Measurements from ENCODE around the gene NAV2. TPM values are rescaled to one million over a fixed set of nuclear protein-coding genes. Genes with fewer than 3 reads are reported as not detected.
"Not testable (repeated sequence)": the region's sequence is repeated elsewhere in the genome, so short reads cannot be mapped to it uniquely, and the experiment has no call there.

Gene NAV2
- polyA plus RNA-seq, 2 donors = 4.3 to 9.7 TPM

DNA sequence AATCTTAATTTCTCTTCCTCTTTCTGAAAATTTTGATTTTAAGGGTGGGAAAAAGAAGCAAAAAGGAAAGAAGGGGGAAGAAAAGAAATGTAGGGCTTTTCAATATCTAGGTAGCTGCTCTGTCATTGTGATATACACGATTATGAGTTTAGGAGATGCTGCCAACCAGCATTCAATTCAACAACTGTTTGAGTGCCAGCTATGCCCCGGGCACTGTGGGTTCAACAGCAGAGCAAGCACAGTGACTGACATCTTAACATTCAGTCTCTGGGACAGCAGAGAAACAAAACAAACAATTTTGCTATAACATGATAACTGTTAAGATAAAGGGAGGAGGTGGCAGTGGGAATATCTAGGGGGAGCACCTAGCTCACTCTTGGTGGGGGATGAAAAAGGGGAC lies 356.1 kb downstream of the NAV2 start:
- Histone ChIP-seq H3K4me3 (ENCODE audit: low read depth in 1 of 2, low read length in 2 of 2) (no peak overlapping the region), H3K27ac (ENCODE audit: low read depth in 2 of 2, low read length in 1 of 2) (no peak overlapping the region), H3K4me1 (ENCODE audit: control insufficient read depth in 2 of 2, insufficient read depth in 2 of 2, low read length in 1 of 2) (peaks cover 0 to 2% of the 10 kb centered on the region in 2 donors), H3K36me3 (ENCODE audit: control insufficient read depth in 2 of 2, insufficient read depth in 2 of 2, low read length in 1 of 2) (peaks cover 0 to 9% of the 10 kb centered on the region in 2 donors), H3K9me3 (ENCODE audit: control insufficient read depth in 2 of 2, insufficient read depth in 1 of 2, low read depth in 1 of 2, low read length in 1 of 2) (no peaks in the 10 kb centered on the region), H3K27me3 (ENCODE audit: control insufficient read depth in 1 of 2, insufficient read depth in 2 of 2, low read length in 2 of 2) (no peaks in the 10 kb centered on the region)
- WGBS, 2 donors = 44 to 55% methylated on average over 2 of the region's 2 CpGs

DNA sequence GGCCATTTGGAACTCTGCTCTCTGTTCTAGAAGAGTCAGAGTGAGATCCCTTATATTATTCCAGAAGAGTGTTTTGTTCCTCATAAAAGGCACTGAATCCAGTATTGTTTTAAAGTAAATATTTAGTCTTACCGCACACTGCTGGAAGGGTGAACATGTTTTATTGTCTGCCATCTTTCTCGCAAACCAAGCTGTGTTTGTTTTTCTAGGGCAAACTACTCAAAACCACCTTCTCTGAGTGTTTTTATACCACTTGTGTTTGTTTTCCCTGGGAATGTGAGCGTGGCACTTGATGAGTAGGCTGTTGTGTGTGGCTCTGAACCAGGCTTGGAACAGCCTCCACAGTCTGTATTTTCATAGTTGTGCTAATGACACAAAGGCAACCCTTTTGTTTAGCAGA lies 357.8 kb downstream of the NAV2 start:
- Histone ChIP-seq H3K27me3 (ENCODE audit: control insufficient read depth in 1 of 2, insufficient read depth in 2 of 2, low read length in 2 of 2) (no peaks in the 10 kb centered on the region), H3K9me3 (ENCODE audit: control insufficient read depth in 2 of 2, insufficient read depth in 1 of 2, low read depth in 1 of 2, low read length in 1 of 2) (no peaks in the 10 kb centered on the region), H3K4me1 (ENCODE audit: control insufficient read depth in 2 of 2, insufficient read depth in 2 of 2, low read length in 1 of 2) (peaks cover 0 to 2% of the 10 kb centered on the region in 2 donors), H3K36me3 (ENCODE audit: control insufficient read depth in 2 of 2, insufficient read depth in 2 of 2, low read length in 1 of 2) (peaks cover 0 to 9% of the 10 kb centered on the region in 2 donors), H3K27ac (ENCODE audit: low read depth in 2 of 2, low read length in 1 of 2) (no peak overlapping the region), H3K4me3 (ENCODE audit: low read depth in 1 of 2, low read length in 2 of 2) (no peak overlapping the region)
- WGBS, 2 donors = 59 to 67% methylated on average over 3 of the region's 3 CpGs

DNA sequence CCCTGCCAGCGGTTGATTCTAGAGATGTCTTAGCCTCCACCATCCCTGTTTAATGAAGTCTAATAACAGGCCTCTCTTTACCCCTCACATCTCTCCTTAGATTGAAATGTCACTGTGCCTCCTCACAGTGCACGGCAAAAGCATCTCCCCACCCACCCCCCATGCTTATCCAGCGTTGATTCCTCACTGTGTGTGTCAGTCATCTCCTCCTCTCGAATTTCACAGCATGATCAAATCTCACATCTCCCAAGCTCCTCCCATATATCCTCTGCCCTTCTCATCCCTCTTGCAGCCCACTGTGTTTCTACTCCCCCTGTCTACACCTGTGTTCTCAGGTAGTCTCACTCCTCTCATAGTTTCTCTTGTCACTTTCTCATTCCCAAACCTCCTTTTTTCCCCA lies 363.0 kb downstream of the NAV2 start:
- Histone ChIP-seq H3K9me3 (ENCODE audit: control insufficient read depth in 2 of 2, insufficient read depth in 1 of 2, low read depth in 1 of 2, low read length in 1 of 2) (no peaks in the 10 kb centered on the region), H3K27me3 (ENCODE audit: control insufficient read depth in 1 of 2, insufficient read depth in 2 of 2, low read length in 2 of 2) (no peaks in the 10 kb centered on the region), H3K36me3 (ENCODE audit: control insufficient read depth in 2 of 2, insufficient read depth in 2 of 2, low read length in 1 of 2) (peaks cover 8 to 11% of the 10 kb centered on the region in 2 donors), H3K4me3 (ENCODE audit: low read depth in 1 of 2, low read length in 2 of 2) (no peak overlapping the region), H3K27ac (ENCODE audit: low read depth in 2 of 2, low read length in 1 of 2) (no peak overlapping the region), H3K4me1 (ENCODE audit: control insufficient read depth in 2 of 2, insufficient read depth in 2 of 2, low read length in 1 of 2) (no peaks in the 10 kb centered on the region)
- 83 to 92% methylated on average over 4 of the region's 4 CpGs for WGBS, 2 donors

DNA sequence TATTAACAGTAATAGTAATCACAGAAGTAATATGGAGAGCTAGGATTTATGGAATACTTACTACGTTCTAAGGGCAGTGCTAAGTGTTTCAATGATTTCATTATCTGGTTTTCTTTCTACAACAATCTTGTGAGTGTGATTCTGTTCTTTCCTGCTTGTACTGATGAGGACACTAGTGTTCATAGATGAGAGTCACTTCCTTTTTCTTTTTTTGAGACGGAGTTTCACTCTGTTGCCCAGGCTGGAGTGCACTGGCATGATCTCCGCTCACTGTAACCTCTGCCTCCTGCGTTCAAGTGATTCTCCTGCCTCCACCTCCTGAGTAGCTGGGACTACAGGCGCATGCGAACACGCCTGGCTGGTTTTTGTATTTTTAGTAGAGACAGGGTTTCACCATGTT lies 366.2 kb downstream of the NAV2 start:
- 95 to 97% methylated on average over 7 of the region's 7 CpGs for WGBS, 2 donors
- Histone ChIP-seq H3K36me3 (ENCODE audit: control insufficient read depth in 2 of 2, insufficient read depth in 2 of 2, low read length in 1 of 2) (peaks cover 8 to 26% of the 10 kb centered on the region in 2 donors), H3K27me3 (ENCODE audit: control insufficient read depth in 1 of 2, insufficient read depth in 2 of 2, low read length in 2 of 2) (no peaks in the 10 kb centered on the region), H3K4me3 (ENCODE audit: low read depth in 1 of 2, low read length in 2 of 2) (no peak overlapping the region), H3K27ac (ENCODE audit: low read depth in 2 of 2, low read length in 1 of 2) (no peak overlapping the region), H3K4me1 (ENCODE audit: control insufficient read depth in 2 of 2, insufficient read depth in 2 of 2, low read length in 1 of 2) (no peaks in the 10 kb centered on the region), H3K9me3 (ENCODE audit: control insufficient read depth in 2 of 2, insufficient read depth in 1 of 2, low read depth in 1 of 2, low read length in 1 of 2) (no peaks in the 10 kb centered on the region)

DNA sequence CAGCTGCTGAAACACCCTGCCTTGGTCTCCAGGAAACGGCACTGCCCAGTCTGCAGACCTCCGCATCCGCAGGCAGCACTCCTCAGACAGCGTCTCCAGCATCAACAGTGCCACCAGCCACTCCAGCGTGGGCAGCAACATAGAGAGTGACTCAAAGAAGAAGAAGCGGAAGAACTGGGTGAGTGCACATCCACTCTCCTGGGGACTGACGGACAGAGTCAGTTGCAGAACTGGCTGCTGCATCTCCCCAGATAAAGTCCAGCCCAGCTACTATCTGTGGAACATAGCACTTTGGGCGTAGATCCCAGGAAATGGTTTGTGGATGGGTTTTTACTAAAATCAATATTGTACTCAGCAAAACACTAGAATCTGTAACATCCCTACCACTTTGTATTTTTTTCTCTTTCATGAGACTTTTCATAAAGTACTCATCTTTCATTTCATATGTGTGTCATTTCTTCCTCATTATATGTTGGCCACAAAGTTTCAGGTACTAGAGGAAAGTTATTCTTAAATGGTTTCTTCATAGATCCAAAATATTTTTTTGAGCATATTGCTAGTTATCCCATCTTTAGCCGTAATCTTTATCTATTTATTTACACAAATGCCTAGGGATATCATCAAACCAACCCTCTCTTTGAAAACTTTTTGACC lies 367.5 kb downstream of the NAV2 start:
- Histone ChIP-seq H3K4me1 (ENCODE audit: control insufficient read depth in 2 of 2, insufficient read depth in 2 of 2, low read length in 1 of 2) (no peaks in the 10 kb centered on the region), H3K4me3 (ENCODE audit: low read depth in 1 of 2, low read length in 2 of 2) (no peak overlapping the region), H3K27ac (ENCODE audit: low read depth in 2 of 2, low read length in 1 of 2) (no peak overlapping the region), H3K27me3 (ENCODE audit: control insufficient read depth in 1 of 2, insufficient read depth in 2 of 2, low read length in 2 of 2) (no peaks in the 10 kb centered on the region), H3K36me3 (ENCODE audit: control insufficient read depth in 2 of 2, insufficient read depth in 2 of 2, low read length in 1 of 2) (peaks cover 8 to 27% of the 10 kb centered on the region in 2 donors), H3K9me3 (ENCODE audit: control insufficient read depth in 2 of 2, insufficient read depth in 1 of 2, low read depth in 1 of 2, low read length in 1 of 2) (no peaks in the 10 kb centered on the region)
- 82 to 83% methylated on average over 8 of the region's 9 CpGs for WGBS, 2 donors

DNA sequence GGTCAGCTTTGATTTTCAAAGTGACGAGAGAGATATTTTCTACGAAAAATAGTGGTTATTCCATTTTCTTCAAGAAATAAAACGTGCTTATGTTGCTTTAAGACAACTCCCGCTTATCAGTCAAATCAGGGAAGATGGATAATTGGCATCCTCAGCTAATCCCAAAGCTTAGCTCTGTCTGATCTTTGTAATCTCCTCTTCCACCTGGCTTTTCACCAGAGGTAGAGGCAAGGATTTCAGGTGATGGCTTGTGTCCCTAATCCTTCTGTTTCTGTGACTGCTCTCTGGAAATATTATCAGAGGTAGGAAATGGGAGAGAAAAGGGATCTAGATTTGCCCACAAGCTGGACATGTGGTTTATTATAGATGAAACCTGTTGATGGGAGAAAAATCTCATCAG lies 368.7 kb downstream of the NAV2 start:
- 87 to 88% methylated on average over 4 of the region's 4 CpGs for WGBS, 2 donors
- Histone ChIP-seq H3K27me3 (ENCODE audit: control insufficient read depth in 1 of 2, insufficient read depth in 2 of 2, low read length in 2 of 2) (no peaks in the 10 kb centered on the region), H3K27ac (ENCODE audit: low read depth in 2 of 2, low read length in 1 of 2) (no peak overlapping the region), H3K36me3 (ENCODE audit: control insufficient read depth in 2 of 2, insufficient read depth in 2 of 2, low read length in 1 of 2) (peaks cover 8 to 31% of the 10 kb centered on the region in 2 donors), H3K4me3 (ENCODE audit: low read depth in 1 of 2, low read length in 2 of 2) (no peak overlapping the region), H3K4me1 (ENCODE audit: control insufficient read depth in 2 of 2, insufficient read depth in 2 of 2, low read length in 1 of 2) (no peaks in the 10 kb centered on the region), H3K9me3 (ENCODE audit: control insufficient read depth in 2 of 2, insufficient read depth in 1 of 2, low read depth in 1 of 2, low read length in 1 of 2) (no peaks in the 10 kb centered on the region)

GRCh38 chr11:20083877-20084276 lies 371.2 kb downstream of the NAV2 start:
- H3K27ac ChIP-seq (ENCODE audit: low read depth in 2 of 2, low read length in 1 of 2); H3K4me3 ChIP-seq (ENCODE audit: low read depth in 1 of 2, low read length in 2 of 2); H3K9me3 ChIP-seq (ENCODE audit: control insufficient read depth in 2 of 2, insufficient read depth in 1 of 2, low read depth in 1 of 2, low read length in 1 of 2); H3K4me1 ChIP-seq (ENCODE audit: control insufficient read depth in 2 of 2, insufficient read depth in 2 of 2, low read length in 1 of 2); H3K27me3 ChIP-seq (ENCODE audit: control insufficient read depth in 1 of 2, insufficient read depth in 2 of 2, low read length in 2 of 2): not testable (repeated sequence)
- 81 to 95% methylated on average over 3 of the region's 3 CpGs for WGBS, 2 donors
- peaks cover 8 to 42% of the 10 kb centered on the region in 2 donors for H3K36me3 ChIP-seq (ENCODE audit: control insufficient read depth in 2 of 2, insufficient read depth in 2 of 2, low read length in 1 of 2)

DNA sequence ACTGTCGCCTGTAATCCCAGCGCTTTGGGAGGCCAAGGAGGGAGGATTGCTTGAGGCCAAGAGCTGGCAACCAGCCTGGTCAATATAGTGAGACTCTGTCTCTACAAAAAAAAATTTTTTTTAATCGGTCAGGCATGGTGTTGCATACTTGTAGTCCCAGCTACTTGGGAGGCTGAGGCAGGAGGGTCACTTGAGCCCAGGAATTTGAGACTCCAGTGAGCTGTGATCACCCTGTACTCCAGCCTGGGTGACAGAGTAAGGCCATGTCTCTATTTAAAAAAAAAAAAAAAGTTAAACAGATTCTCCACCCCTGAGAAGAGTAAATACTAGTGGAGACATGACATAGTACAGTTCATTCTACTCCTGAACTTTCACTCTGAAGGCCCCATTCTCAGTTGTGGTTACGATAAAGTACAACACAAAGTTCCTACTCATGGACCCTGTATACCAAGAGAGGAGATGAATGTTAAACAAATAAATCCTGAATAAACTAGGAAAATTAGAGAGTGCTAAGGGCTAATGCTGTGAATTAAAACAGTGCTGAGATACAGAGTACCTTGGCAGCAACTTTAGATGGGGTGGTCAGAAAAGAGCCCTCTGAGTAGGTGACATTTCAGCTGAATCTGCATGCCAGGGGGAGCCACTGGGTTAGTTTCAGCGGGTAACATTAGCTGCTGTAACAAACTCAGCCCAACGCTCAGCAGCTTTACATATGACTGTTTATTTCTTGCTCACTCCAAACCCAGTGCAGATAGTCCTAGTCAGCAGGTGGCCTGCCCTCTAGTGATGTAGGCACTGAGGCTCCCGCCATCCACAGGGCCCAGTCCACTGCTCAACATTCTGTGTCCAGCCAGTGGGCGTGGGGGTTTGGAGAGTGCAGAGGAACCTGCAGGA lies 372.5 kb downstream of the NAV2 start:
- H3K9me3 ChIP-seq (ENCODE audit: control insufficient read depth in 2 of 2, insufficient read depth in 1 of 2, low read depth in 1 of 2, low read length in 1 of 2) = no peaks in the 10 kb centered on the region
- H3K4me3 ChIP-seq (ENCODE audit: low read depth in 1 of 2, low read length in 2 of 2) = no peak overlapping the region
- WGBS, 2 donors = 84 to 87% methylated on average over 8 of the region's 8 CpGs
- no peak overlapping the region for H3K27ac ChIP-seq (ENCODE audit: low read depth in 2 of 2, low read length in 1 of 2)
- H3K27me3 ChIP-seq (ENCODE audit: control insufficient read depth in 1 of 2, insufficient read depth in 2 of 2, low read length in 2 of 2) = no peaks in the 10 kb centered on the region
- peaks cover under 1 to 37% of the 10 kb centered on the region in 2 donors for H3K36me3 ChIP-seq (ENCODE audit: control insufficient read depth in 2 of 2, insufficient read depth in 2 of 2, low read length in 1 of 2)
- no peaks in the 10 kb centered on the region for H3K4me1 ChIP-seq (ENCODE audit: control insufficient read depth in 2 of 2, insufficient read depth in 2 of 2, low read length in 1 of 2)

GRCh38 chr11:20085918-20086317 lies 373.3 kb downstream of the NAV2 start:
- Histone ChIP-seq H3K36me3 (ENCODE audit: control insufficient read depth in 2 of 2, insufficient read depth in 2 of 2, low read length in 1 of 2) (peaks cover 0 to 41% of the 10 kb centered on the region in 2 donors), H3K9me3 (ENCODE audit: control insufficient read depth in 2 of 2, insufficient read depth in 1 of 2, low read depth in 1 of 2, low read length in 1 of 2) (no peaks in the 10 kb centered on the region), H3K4me3 (ENCODE audit: low read depth in 1 of 2, low read length in 2 of 2) (no peak overlapping the region), H3K27me3 (ENCODE audit: control insufficient read depth in 1 of 2, insufficient read depth in 2 of 2, low read length in 2 of 2) (no peaks in the 10 kb centered on the region), H3K27ac (ENCODE audit: low read depth in 2 of 2, low read length in 1 of 2) (no peak overlapping the region), H3K4me1 (ENCODE audit: control insufficient read depth in 2 of 2, insufficient read depth in 2 of 2, low read length in 1 of 2) (no peaks in the 10 kb centered on the region)
- WGBS, 2 donors = 95 to 97% methylated on average over 5 of the region's 5 CpGs

All from esophagus (tissue), 2 donors.